Neuron (in vitro differentiated cells): ENCODE measurements around the gene SUGCT.
A peak's percentile ranks its signal among the peaks of the same experiment; 100 is the strongest.

ENCODE experiments used
- H2AFZ ChIP-seq: one replicate; pipeline ENCODE4 v1.6.1; 2013; ENCODE audit warnings: low read depth, mild to moderate bottlenecking, inconsistent platforms, low read length, moderate library complexity
- H3K27me3 ChIP-seq: one replicate; pipeline ENCODE4 v1.6.1; 2013; ENCODE audit warnings: low read length; ENCODE audit not compliant: insufficient read depth
- H3K36me3 ChIP-seq: one replicate; pipeline ENCODE4 v1.6.1; 2013; ENCODE audit warnings: low read length; ENCODE audit not compliant: insufficient read depth
- H3K4me1 ChIP-seq: one replicate; pipeline ENCODE4 v1.6.1; 2013; ENCODE audit warnings: low read length; ENCODE audit not compliant: insufficient read depth
- H3K4me3 ChIP-seq: 2 replicates; pipeline ENCODE4 v1.5.1; 2013; ENCODE audit warnings: mild to moderate bottlenecking, low read length, moderate library complexity
- H3K9me3 ChIP-seq: one replicate; pipeline ENCODE4 v1.6.1; 2013; ENCODE audit warnings: low read length

The SUGCT gene

DNA sequence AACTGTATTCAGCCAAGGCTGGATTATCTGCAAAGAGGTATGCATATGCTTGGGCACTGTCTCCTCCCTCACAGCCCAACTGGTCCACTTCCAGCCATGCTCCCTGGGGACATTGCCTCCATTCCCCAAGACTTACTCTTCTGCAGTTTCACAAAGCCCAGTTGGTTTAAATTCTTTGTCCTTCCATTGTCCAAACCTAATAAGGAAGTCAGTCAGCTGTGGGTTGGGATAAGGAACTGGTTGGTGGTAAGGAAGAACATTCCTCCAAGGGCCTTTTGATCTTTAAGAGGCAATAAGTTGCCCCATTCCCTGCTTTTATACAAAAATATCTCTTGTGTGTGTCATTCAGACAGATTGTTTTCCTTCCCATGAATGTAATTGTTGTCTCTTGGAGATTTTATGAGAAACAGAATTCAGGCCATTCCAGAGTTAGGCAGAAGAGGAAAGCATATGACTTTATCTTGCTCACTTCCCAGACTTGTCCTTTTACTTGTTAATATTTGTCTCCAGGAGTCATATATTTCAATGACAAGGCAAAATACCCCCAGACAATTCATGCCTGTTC, 673.7 kb downstream of the SUGCT start:
- Histone ChIP-seq H3K27me3 (no peaks in the 10 kb centered on the region), H3K36me3 (no peaks in the 10 kb centered on the region), H3K9me3 (no peaks in the 10 kb centered on the region), H3K4me1 (no peaks in the 10 kb centered on the region), H3K4me3 (no peak overlapping the region), H2AFZ (no peak overlapping the region)

GRCh38 chr7:40810274-40810673, 675.5 kb downstream of the SUGCT start:
- Histone ChIP-seq H3K4me3 (no peak overlapping the region), H2AFZ (no peak overlapping the region), H3K27me3 (no peaks in the 10 kb centered on the region), H3K9me3 (no peaks in the 10 kb centered on the region), H3K36me3 (no peaks in the 10 kb centered on the region), H3K4me1 (no peaks in the 10 kb centered on the region)

DNA sequence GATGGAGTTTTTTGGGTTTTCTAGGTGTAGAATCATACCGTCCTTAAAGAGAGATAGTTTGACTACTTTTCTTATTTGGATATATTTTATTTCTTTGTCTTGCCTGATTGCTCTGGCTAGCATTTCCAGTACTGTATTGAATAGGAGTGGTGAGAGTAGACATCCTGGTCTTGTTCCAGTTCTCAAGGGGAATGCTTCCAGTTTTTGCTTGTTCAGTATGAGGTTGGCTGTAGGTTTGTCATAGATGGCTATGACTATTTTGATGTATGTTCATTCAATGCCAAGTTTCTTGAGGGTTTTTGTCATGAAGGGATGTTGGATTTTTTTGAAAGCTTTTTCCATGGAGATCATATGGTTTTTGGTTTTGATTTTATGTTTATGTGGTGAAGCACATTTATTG, 676.9 kb downstream of the SUGCT start:
- Histone ChIP-seq H3K27me3 (no peaks in the 10 kb centered on the region), H3K36me3 (no peaks in the 10 kb centered on the region)

DNA sequence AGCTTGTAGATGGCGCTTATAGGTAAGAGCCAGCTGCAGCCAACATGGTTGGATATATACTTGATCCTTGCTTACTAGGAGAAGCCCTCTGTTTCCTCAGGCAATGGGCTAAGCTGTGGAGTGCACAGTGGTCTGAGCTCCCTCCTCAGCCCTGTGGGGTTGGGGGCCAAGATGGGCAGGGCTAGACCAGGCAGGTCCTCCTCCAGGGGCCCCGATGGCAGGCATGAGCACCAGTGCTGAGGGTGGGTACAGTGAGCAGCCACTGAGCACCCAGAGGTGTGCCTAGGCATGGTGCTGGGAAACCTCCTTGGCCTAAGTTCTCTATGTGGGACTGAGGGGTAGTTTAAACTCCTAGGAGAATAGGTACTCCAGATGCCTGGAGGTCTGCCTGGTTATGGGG, 680.2 kb downstream of the SUGCT start:
- no peaks in the 10 kb centered on the region for H3K4me1 ChIP-seq
- no peak overlapping the region for H3K4me3 ChIP-seq
- H2AFZ ChIP-seq = no peak overlapping the region

More for the DNA sequence above, 676.9 kb downstream of the SUGCT start:
- Histone ChIP-seq H3K4me1 (no peaks in the 10 kb centered on the region), H3K9me3 (no peaks in the 10 kb centered on the region), H2AFZ (no peak overlapping the region), H3K4me3 (no peak overlapping the region)

DNA sequence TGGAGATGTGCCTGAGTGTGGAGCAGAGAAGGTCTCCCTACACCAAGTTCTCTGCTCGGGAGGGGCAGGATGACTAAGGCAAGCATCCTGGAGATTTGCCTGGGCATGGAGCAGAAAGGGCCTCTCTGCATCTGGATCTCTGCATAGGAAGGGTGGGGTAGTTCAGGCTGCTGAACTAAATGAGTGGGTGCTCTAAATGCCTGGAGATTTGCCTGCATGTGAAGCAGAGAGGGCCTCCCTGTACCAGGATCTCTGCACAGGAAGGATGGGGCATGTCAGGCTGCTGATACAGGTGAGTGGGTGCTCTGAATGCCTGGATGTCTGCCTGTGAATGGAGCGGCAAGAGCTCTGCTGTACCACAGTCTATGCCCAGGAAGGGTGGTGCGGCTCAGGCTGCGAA, 680.7 kb downstream of the SUGCT start:
- Histone ChIP-seq H3K4me1 (no peaks in the 10 kb centered on the region), H3K4me3 (no peak overlapping the region), H3K36me3 (no peaks in the 10 kb centered on the region), H3K9me3 (peaks cover 3% of the 10 kb centered on the region), H2AFZ (no peak overlapping the region), H3K27me3 (no peaks in the 10 kb centered on the region)

More for the DNA sequence above, 680.2 kb downstream of the SUGCT start:
- no peaks in the 10 kb centered on the region for H3K36me3 ChIP-seq
- peaks cover 3% of the 10 kb centered on the region for H3K9me3 ChIP-seq
- no peaks in the 10 kb centered on the region for H3K27me3 ChIP-seq

- peaks cover 30% of the 10 kb centered on the region for H3K4me1 ChIP-seq
- H3K9me3 ChIP-seq = peaks cover 7% of the 10 kb centered on the region
- no peak overlapping the region for H2AFZ ChIP-seq
- H3K27me3 ChIP-seq = no peaks in the 10 kb centered on the region
- H3K4me3 ChIP-seq = no peak overlapping the region
- H3K36me3 ChIP-seq = no peaks in the 10 kb centered on the region
These were observed 688.1 kb downstream of the SUGCT start for GRCh38 chr7:40822861-40823260.

DNA sequence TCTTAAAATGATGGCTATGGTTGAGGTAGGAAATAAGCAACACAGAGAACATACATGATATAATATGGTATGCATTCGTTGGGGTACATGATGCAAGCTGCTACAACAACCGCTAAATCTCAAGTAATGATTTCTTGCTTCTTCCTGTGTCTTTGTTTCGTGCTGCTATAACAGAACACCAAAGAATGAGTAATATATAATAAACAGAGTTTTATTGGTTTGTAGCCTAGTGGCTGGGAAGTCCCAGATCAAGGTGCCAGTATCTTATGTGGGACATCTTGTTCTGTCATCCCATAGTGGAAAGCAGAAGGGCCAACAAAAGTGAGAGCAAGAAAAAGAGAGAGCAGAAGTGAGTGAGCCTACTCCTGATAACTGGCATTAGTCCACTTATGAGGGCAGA, 689.7 kb downstream of the SUGCT start:
- Histone ChIP-seq H3K9me3 (peaks cover 3% of the 10 kb centered on the region), H2AFZ (no peak overlapping the region)

DNA sequence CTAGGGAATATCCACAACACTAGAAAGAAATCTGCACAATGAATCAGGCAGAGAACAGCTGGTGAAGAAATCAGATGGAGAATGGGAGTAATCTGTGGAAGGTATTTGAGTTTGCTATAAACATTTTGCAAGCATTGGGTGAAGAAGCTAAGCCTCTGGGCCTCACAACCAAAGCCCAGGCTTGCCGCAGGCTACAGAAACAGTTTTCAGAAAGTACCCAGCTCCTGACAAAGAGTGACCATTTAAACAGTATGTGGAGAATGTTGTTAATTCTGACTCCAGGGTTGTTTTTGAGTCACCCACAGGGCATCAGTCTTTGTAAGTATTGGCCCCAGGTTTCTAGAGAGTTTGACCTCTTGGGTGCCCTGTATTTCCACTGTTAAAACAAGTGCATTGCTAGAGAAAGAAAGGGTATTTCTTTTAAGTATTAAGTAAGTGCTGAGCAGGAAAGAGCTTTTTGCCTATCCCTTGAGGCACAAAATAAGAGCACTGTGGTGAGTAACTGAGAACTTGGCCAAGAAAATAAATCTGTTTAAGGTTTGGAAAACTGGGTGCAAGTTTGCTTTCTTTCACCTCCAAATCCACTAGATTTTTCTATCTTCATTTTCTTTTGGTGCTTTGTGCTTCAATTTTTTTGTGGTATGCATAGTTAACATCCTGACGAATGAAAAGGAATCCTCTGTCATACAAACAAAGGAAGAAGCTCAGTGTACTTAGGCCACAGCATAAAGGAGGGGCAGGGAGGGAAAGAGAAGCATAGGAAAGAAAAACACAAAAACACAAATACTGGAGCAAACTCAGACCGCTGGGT, 691.8 kb downstream of the SUGCT start:
- Histone ChIP-seq H3K4me3 (peak overlapping the region; percentile 28), H3K27me3 (no peaks in the 10 kb centered on the region), H2AFZ (peak overlapping the region; percentile 58), H3K36me3 (no peaks in the 10 kb centered on the region), H3K4me1 (peaks cover 49% of the 10 kb centered on the region), H3K9me3 (peaks cover 4% of the 10 kb centered on the region)

More for the DNA sequence above, 689.7 kb downstream of the SUGCT start:
- Histone ChIP-seq H3K4me1 (peaks cover 44% of the 10 kb centered on the region), H3K27me3 (no peaks in the 10 kb centered on the region), H3K36me3 (no peaks in the 10 kb centered on the region), H3K4me3 (no peak overlapping the region)

GRCh38 chr7:40827222-40828085, 692.6 kb downstream of the SUGCT start:
- Histone ChIP-seq H3K9me3 (peaks cover 4% of the 10 kb centered on the region), H3K27me3 (no peaks in the 10 kb centered on the region), H3K4me3 (peak overlapping the region; percentile 28), H3K4me1 (peaks cover 49% of the 10 kb centered on the region), H2AFZ (peak overlapping the region; percentile 58), H3K36me3 (no peaks in the 10 kb centered on the region)

DNA sequence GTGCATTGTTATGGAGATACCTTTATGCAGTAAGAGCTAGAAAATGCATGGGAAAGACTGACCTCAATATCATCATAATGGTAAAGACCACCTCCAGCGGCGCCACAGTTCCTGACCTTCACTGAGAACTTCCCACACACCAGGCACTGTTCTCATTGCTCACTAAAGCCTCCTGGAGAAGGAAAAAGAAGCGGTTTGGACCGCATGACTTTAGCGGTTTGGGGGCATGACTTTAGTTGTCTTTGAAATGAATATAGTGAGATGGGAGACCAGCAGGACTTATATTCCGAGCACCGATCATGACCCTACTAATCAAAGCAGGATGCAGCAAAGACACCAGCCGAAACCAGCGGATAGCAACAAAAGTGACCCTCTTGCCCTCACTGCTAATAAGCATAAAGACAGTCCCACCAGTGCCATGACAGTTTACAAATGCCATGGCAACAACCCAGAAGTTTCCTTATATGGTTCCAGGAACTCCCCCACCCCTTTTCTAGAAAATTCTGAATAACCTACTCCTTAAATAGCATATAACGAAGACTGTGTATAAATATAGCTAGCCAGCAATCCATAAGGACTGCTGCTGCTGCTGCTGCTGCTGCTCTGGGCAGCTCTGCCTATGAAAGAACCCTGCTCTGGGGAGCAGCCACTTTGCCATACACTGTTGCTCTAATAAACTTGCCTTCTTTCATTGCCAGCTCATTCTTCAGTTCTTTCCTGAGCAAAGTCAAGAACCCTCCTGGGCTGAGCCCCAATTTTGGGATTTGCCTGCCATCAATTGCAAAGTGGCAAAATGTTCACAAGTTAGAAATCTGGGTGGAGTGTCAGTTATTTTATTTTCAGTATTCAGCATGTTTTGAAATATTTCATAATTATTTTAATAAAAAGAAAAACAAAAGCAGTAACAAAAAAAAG, 694.1 kb downstream of the SUGCT start:
- Histone ChIP-seq H3K36me3 (no peaks in the 10 kb centered on the region), H2AFZ (no peak overlapping the region), H3K4me3 (peak overlapping the region; percentile 6), H3K9me3 (peaks cover 1% of the 10 kb centered on the region), H3K4me1 (peaks cover 49% of the 10 kb centered on the region), H3K27me3 (no peaks in the 10 kb centered on the region)

DNA sequence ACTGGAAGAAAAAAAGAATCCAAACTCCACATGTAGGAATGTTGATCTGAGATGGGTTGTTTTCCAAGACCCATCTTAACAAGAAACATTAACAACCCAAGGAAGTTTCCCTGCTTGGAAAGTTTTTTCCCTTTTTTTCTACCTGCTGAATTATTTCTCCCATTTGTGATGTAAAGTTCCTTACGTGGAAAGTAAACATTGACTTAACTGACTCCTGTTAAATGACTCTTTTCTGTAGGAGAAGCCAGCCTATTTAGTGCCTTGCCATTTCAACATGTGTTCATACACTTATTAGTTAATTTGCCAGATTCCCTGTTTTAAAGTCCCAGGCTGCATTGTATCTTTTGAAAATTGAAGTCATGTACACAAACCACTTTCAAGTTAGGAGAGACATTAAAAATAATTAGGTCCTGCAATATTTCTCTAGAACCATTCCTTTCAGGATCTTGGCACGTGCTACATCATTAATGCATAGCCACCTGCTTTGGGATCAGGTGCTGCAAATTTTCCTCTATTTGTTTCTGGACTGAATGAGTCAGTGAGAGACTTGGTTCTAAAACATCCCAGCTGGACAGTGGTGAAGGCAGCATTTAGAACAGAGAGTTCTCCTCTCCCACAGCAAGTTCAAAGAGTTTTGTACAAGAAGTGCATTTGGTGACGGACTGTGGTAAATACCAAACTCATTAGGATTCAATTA, 698.5 kb downstream of the SUGCT start:
- H3K36me3 ChIP-seq = no peaks in the 10 kb centered on the region
- H3K9me3 ChIP-seq = peaks cover 1% of the 10 kb centered on the region
- H2AFZ ChIP-seq = no peak overlapping the region
- H3K27me3 ChIP-seq = no peaks in the 10 kb centered on the region
- no peak overlapping the region for H3K4me3 ChIP-seq
- peaks cover 15% of the 10 kb centered on the region for H3K4me1 ChIP-seq

DNA sequence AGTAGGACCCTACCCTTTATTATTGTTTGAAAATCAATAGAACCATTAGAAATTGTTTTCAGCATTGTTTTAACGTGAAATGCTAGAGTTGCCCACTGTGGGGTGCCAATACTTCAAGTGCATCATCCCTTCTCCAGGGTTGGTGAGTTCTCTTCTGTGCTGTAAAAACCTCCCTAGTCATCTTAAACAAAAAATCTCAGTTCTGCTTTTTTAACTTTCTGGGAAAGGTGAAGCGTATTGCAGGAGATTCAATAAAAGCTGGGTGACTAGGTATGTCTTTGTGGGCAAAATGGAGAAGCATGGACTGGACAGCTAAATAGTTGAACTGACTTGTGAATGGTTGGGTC, 699.1 kb downstream of the SUGCT start:
- Histone ChIP-seq H3K4me1 (peaks cover 10% of the 10 kb centered on the region), H3K4me3 (no peak overlapping the region), H3K27me3 (no peaks in the 10 kb centered on the region), H3K36me3 (no peaks in the 10 kb centered on the region), H2AFZ (no peak overlapping the region), H3K9me3 (peaks cover 1% of the 10 kb centered on the region)
